Activated T-helper 2 cell treated with anti-CD3 and anti-CD28 coated beads, Interferon-gamma antibody, Interleukin-2, Interleukin-4, amounts not matched to agents 10 μg/mL and 5 μg/mL and 100 μg/mL, durations not matched to agents 14 hours and 24 hours and 36 hours (primary cell): ENCODE data around the gene AFAP1L2. TPM values are rescaled to one million over a fixed set of nuclear protein-coding genes. Genes with fewer than 3 reads are reported as not detected.

Experiments
- DNase-seq: peaks from one replicate; pipeline ENCODE4 v3.0.0; 2021; ENCODE audit warnings: low spot score
- H3K27ac Mint-ChIP-seq: one replicate; pipeline ENCODE4 v1.8.0; 2021; ENCODE audit warnings: mixed read lengths
- H3K27me3 Mint-ChIP-seq: one replicate; pipeline ENCODE4 v1.8.0; 2021; ENCODE audit warnings: low read depth, mixed read lengths
- H3K36me3 Mint-ChIP-seq: one replicate; pipeline ENCODE4 v1.8.0; 2021; ENCODE audit warnings: low read depth, mixed read lengths
- H3K4me1 Mint-ChIP-seq: one replicate; pipeline ENCODE4 v1.8.0; 2021; ENCODE audit warnings: low read depth, mixed read lengths
- H3K4me3 Mint-ChIP-seq: one replicate; pipeline ENCODE4 v1.8.0; 2021; ENCODE audit warnings: low read depth, mild to moderate bottlenecking, moderate library complexity, mixed read lengths
- H3K9me3 Mint-ChIP-seq: one replicate; pipeline ENCODE4 v1.8.0; 2021; ENCODE audit warnings: mixed read lengths
- intact Hi-C: fragments of 100-400 bp; cut with micrococcal nuclease; formaldehyde crosslinking; loops from one replicate; pipeline ENCODE4 v1.15.1; 2023
- total RNA-seq: library from RNA; stranded (reverse); gene quantifications from 2 replicates; pipeline ENCODE4 v1.2.3, GENCODE V29; 2022

AFAP1L2 gene
- total RNA-seq, 1 donor from 2014 or later, result 3.5 TPM

GRCh38 chr10:114245121-114245791, 159.0 kb downstream of the AFAP1L2 start:
- intact Hi-C loops, result no loop called here
- DNase-seq, result no peak
- no peaks in the 10 kb centered on the region for H3K36me3 Mint-ChIP-seq
- no peaks in the 10 kb centered on the region for H3K4me1 Mint-ChIP-seq
- H3K9me3 Mint-ChIP-seq, result no peaks in the 10 kb centered on the region
- H3K27ac Mint-ChIP-seq, result no peak overlapping the region
- H3K27me3 Mint-ChIP-seq, result peaks cover 41% of the 10 kb centered on the region
- H3K4me3 Mint-ChIP-seq, result no peak overlapping the region

Other genes with a start within 250 kb of the AFAP1L2 start
- 11.3 and 13.9 TPM in 2 replicates for gene CCDC186, start 230.3 kb downstream of the AFAP1L2 start, total RNA-seq
- gene TDRD1, start 225.1 kb downstream of the AFAP1L2 start, total RNA-seq, result 0.11 and 0.30 TPM in 2 replicates
- not detected in 2 replicates for gene VWA2, start 165.2 kb downstream of the AFAP1L2 start, total RNA-seq